A549 (cell line): ENCODE measurements around the gene SARDH. TPM values are rescaled to one million over a fixed set of nuclear protein-coding genes. Genes with fewer than 3 reads are reported as not detected.

ENCODE experiments used
- ATAC-seq, 2 experiments: fragments of 200-7000 bp in 1 of 2; fragments of >200 bp in 1 of 2; cut with Nextera tagmentation in 1 of 2; cut with Tn5 transposase in 1 of 2; 3 replicates each; pipeline versions ENCODE4 v1.8.0 to v1.9.1; 2018 to 2020; ENCODE audit warnings: mild to moderate bottlenecking in 1 of 2, moderate library complexity in 1 of 2
- CTCF ChIA-PET: fragments of 300-600 bp; sonication (Branson Sonifier 250); formaldehyde crosslinking; extraction: SDS; loops from one replicate; lab custom pipeline; 2021; ENCODE audit warnings: antibody characterized with exemption, inconsistent platforms; lab: Yijun Ruan, JAX
- POLR2A ChIA-PET: fragments of 350-600 bp; formaldehyde crosslinking; extraction: SDS; loops from one replicate; lab custom pipeline; 2021; ENCODE audit warnings: antibody characterized with exemption, inconsistent platforms; lab: Yijun Ruan, JAX
- DNase-seq, 2 experiments: peaks; one replicate each; pipeline versions ENCODE4 v3.0.0 to v3.0.0-alpha.2; 2011 to 2016; ENCODE audit warnings: low read depth in 1 of 2, low spot score in 1 of 2
- FAIRE-seq: peaks from 2 replicates; lab custom pipeline; 2011; peaks lifted over from hg19 to GRCh38; lab: Jason Lieb, UNC
- H3K27ac ChIP-seq, 2 experiments: fragments of >200 bp; sonication (Bioruptor Twin); formaldehyde crosslinking; 3 replicates each; pipeline ENCODE4 v1.5.1; 2016 to 2017
- H3K4me1 ChIP-seq: fragments of >200 bp; sonication (Bioruptor Twin); formaldehyde crosslinking; 3 replicates; pipeline ENCODE4 v1.6.1; 2016
- H3K4me2 ChIP-seq: fragments of >200 bp; sonication (Bioruptor Twin); formaldehyde crosslinking; 3 replicates; pipeline ENCODE4 v1.6.1; 2016
- H3K4me3 ChIP-seq: fragments of >200 bp; sonication (Bioruptor Twin); formaldehyde crosslinking; 3 replicates; pipeline ENCODE4 v1.5.1; 2016
- H3K9me3 ChIP-seq: fragments of >200 bp; sonication (Bioruptor Twin); formaldehyde crosslinking; 3 replicates; pipeline ENCODE4 v1.6.1; 2016
- CEBPB ChIP-seq, 2 experiments: fragments of >200 bp in 1 of 2; sonication (Bioruptor Twin) in 1 of 2; formaldehyde crosslinking in 1 of 2; IDR thresholded peaks; 2 replicates each; pipeline ENCODE4 v1.6.1; 2012 to 2016
- EHMT2 ChIP-seq: fragments of 200-600 bp; sonication (generic); IDR thresholded peaks from 2 replicates; pipeline ENCODE4 v1.6.1; 2016; ENCODE audit warnings: antibody characterized with exemption, low read depth, mild to moderate bottlenecking, moderate library complexity
- EP300 ChIP-seq, 2 experiments: fragments of >200 bp; sonication (Bioruptor Twin); formaldehyde crosslinking; IDR thresholded peaks; 2 replicates in 1 of 2; 3 replicates in 1 of 2; pipeline ENCODE4 v1.6.1; 2016 to 2017
- FOSL2 ChIP-seq, 2 experiments: fragments of 450-650 bp in 1 of 2; fragments of >200 bp in 1 of 2; sonication (Bioruptor Twin) in 1 of 2; formaldehyde crosslinking; IDR thresholded peaks; 2 replicates each; pipeline versions ENCODE4 v1.5.0 to v1.6.1; 2016 to 2020; ENCODE audit warnings: mild to moderate bottlenecking in 1 of 2, moderate library complexity in 1 of 2
- GATA3 ChIP-seq: IDR thresholded peaks from 2 replicates; pipeline ENCODE4 v1.6.1; 2012; ENCODE audit warnings: borderline replicate concordance
- JUN ChIP-seq, 2 experiments: fragments of >200 bp; sonication (Bioruptor Twin); formaldehyde crosslinking; IDR thresholded peaks; 2 replicates in 1 of 2; 3 replicates in 1 of 2; pipeline ENCODE4 v1.6.1; 2016 to 2017
- KDM1A ChIP-seq: fragments of 200-600 bp; sonication (generic); IDR thresholded peaks from 2 replicates; pipeline ENCODE4 v1.6.1; 2016; ENCODE audit warnings: low read depth, mild to moderate bottlenecking
- MAZ ChIP-seq: fragments of 150-350 bp; IDR thresholded peaks from 2 replicates; pipeline ENCODE4 v1.6.1; 2014; ENCODE audit warnings: antibody characterized with exemption, low read depth, low read length, borderline replicate concordance
- PHF8 ChIP-seq: fragments of 200-600 bp; sonication (generic); IDR thresholded peaks from 2 replicates; pipeline ENCODE4 v1.6.1; 2016; ENCODE audit warnings: low read depth, mild to moderate bottlenecking, antibody characterized with exemption, moderate library complexity, borderline replicate concordance
- POLR2A ChIP-seq: IDR thresholded peaks from 2 replicates; pipeline ENCODE4 v1.6.1; 2012; ENCODE audit warnings: mild to moderate bottlenecking, low read length
- RAD21 ChIP-seq, 2 experiments: fragments of >200 bp in 1 of 2; sonication (Bioruptor Twin) in 1 of 2; formaldehyde crosslinking in 1 of 2; IDR thresholded peaks in 1 of 2; conservative IDR thresholded peaks in 1 of 2; 2 replicates in 1 of 2; 3 replicates in 1 of 2; pipeline ENCODE4 v1.6.1; 2012 to 2018; ENCODE audit warnings: inconsistent platforms in 1 of 2
- RARB ChIP-seq: fragments of 250-450 bp; sonication (Bioruptor Pico); IDR thresholded peaks from 2 replicates; pipeline ENCODE4 v1.8.0; 2021; ENCODE audit warnings: mild to moderate bottlenecking, moderate library complexity
- SMC3 ChIP-seq: fragments of >200 bp; sonication (Bioruptor Twin); formaldehyde crosslinking; IDR thresholded peaks from 3 replicates; pipeline ENCODE4 v1.6.1; 2018; ENCODE audit warnings: inconsistent platforms
- TP53 ChIP-seq: fragments of 250-450 bp; sonication (Bioruptor Pico); IDR thresholded peaks from 2 replicates; pipeline ENCODE4 v1.5.0; 2021; ENCODE audit warnings: mild to moderate bottlenecking, moderate library complexity
- ZSCAN20 ChIP-seq: fragments of 250-450 bp; sonication (Bioruptor Pico); IDR thresholded peaks from 2 replicates; pipeline ENCODE4 v1.8.0; 2022; ENCODE audit warnings: mild to moderate bottlenecking, moderate library complexity
- WGBS: methylation state at CpG from one replicate; pipeline ENCODE4 v1.1.6; 2017; ENCODE audit errors: missing lambda C conversion rate; 5-methylcytosine and 5-hydroxymethylcytosine counted together
- polyA plus RNA-seq, 4 experiments: library from polyadenylated mRNA; depleted of rRNA in 3 of 4; stranded (reverse); fragments of >200 nt; fragmentation: RNase III in 1 of 4; extraction: RNeasy Plus Mini Kit Qiagen cat#74134 plus additional on column Dnase treatment in 1 of 4; gene quantifications; 2 replicates in 3 of 4; 3 replicates in 1 of 4; pipeline ENCODE4 v1.2.3, GENCODE V29; 2011 to 2017
- TF ChIP-seq, protein P1 (sequence below): IDR thresholded peaks from 2 replicates; pipeline ENCODE4 v1.6.1; 2012
- TF ChIP-seq, protein P2 (sequence below): fragments of >200 bp; sonication (Bioruptor Twin); formaldehyde crosslinking; IDR thresholded peaks from 3 replicates; pipeline ENCODE4 v1.5.1; 2016
- TF ChIP-seq, protein P3 (sequence below): fragments of 150-350 bp; IDR thresholded peaks from 2 replicates; pipeline ENCODE4 v1.6.1; 2014; ENCODE audit warnings: low read depth, mild to moderate bottlenecking, low read length
- TF ChIP-seq, protein P4 (sequence below): fragments of >200 bp; sonication (Bioruptor Twin); formaldehyde crosslinking; IDR thresholded peaks from 3 replicates; pipeline ENCODE4 v1.6.1; 2016
- TF ChIP-seq, protein P5 (sequence below): fragments of >200 bp; sonication (Bioruptor Twin); formaldehyde crosslinking; IDR thresholded peaks from 2 replicates; pipeline ENCODE4 v1.6.1; 2016
- TF ChIP-seq, protein P6 (sequence below): fragments of 450-650 bp; IDR thresholded peaks from 2 replicates; pipeline ENCODE4 v1.6.1; 2014; ENCODE audit warnings: antibody characterized with exemption

SARDH gene
- polyA plus RNA-seq, 2 of the 4 experiments (the other 2 are of a cell fraction): 0.08 TPM; not detected in 1

DNA sequence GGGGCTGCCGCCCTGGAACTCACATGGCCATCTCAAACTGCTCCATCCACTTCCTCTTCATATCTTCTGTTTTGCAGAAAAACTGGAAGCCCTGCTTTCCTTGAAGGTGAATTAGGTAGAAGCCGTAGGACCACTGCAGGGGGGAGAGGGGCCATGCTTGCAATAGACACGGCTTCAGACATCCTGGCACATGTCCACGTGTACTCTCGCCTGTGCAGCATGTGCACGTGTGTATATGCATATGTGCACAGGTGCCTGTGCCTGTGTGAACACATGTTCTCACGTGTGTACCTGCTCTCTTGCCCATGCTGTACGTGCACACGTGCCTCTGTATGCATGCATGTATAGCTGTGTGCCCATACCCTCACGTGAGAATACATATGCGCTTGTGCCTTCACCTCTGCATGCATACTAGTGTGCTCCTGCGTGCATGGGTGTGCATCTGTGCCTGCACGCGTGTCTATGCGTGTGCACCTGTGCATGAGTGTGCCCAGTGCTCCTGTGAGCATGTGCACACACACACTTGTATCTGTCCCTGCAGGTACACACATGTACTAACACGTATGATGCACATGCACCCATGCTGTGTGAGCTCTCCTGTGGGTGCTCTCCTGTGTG is 47.7 kb upstream of the SARDH start:
- Histone ChIP-seq H3K4me1 (no peaks in the 10 kb centered on the region), H3K27ac (no peak overlapping the region), H3K4me3 (no peak overlapping the region), H3K9me3 (no peaks in the 10 kb centered on the region), H3K4me2 (no peak overlapping the region)
- no peak for DNase-seq
- ChIA-PET CTCF (interaction anchor here (18.7 kb wide), 1 partner anchor 209 kb away, joined by 348 read pairs; no protein-coding TSS in a partner anchor), POLR2A (no interaction called here)
- FAIRE-seq: no peak
- TF ChIP-seq GATA3: no peak
- no peak for TF ChIP-seq CEBPB (IDR thresholded peaks at IDR 0.05)
- no peak for TF ChIP-seq EHMT2
- no peak for TF ChIP-seq FOSL2 (IDR thresholded peaks at IDR 0.05)
- TF ChIP-seq FOSL2 (CRISPR knock-in tag; IDR thresholded peaks at IDR 0.05): no peak
- TF ChIP-seq, protein P1, sequence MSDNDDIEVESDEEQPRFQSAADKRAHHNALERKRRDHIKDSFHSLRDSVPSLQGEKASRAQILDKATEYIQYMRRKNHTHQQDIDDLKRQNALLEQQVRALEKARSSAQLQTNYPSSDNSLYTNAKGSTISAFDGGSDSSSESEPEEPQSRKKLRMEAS: no peak
- no peak for TF ChIP-seq MAZ
- TF ChIP-seq, protein P2, sequence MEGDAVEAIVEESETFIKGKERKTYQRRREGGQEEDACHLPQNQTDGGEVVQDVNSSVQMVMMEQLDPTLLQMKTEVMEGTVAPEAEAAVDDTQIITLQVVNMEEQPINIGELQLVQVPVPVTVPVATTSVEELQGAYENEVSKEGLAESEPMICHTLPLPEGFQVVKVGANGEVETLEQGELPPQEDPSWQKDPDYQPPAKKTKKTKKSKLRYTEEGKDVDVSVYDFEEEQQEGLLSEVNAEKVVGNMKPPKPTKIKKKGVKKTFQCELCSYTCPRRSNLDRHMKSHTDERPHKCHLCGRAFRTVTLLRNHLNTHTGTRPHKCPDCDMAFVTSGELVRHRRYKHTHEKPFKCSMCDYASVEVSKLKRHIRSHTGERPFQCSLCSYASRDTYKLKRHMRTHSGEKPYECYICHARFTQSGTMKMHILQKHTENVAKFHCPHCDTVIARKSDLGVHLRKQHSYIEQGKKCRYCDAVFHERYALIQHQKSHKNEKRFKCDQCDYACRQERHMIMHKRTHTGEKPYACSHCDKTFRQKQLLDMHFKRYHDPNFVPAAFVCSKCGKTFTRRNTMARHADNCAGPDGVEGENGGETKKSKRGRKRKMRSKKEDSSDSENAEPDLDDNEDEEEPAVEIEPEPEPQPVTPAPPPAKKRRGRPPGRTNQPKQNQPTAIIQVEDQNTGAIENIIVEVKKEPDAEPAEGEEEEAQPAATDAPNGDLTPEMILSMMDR: no peak
- no peak for TF ChIP-seq POLR2A
- TF ChIP-seq ZSCAN20 (CRISPR knock-in tag): no peak
- no peak for TF ChIP-seq SMC3
- TF ChIP-seq, protein P3, sequence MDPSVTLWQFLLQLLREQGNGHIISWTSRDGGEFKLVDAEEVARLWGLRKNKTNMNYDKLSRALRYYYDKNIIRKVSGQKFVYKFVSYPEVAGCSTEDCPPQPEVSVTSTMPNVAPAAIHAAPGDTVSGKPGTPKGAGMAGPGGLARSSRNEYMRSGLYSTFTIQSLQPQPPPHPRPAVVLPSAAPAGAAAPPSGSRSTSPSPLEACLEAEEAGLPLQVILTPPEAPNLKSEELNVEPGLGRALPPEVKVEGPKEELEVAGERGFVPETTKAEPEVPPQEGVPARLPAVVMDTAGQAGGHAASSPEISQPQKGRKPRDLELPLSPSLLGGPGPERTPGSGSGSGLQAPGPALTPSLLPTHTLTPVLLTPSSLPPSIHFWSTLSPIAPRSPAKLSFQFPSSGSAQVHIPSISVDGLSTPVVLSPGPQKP: no peak
- no peak for TF ChIP-seq EP300 (IDR thresholded peaks at IDR 0.05)
- TF ChIP-seq, protein P4, sequence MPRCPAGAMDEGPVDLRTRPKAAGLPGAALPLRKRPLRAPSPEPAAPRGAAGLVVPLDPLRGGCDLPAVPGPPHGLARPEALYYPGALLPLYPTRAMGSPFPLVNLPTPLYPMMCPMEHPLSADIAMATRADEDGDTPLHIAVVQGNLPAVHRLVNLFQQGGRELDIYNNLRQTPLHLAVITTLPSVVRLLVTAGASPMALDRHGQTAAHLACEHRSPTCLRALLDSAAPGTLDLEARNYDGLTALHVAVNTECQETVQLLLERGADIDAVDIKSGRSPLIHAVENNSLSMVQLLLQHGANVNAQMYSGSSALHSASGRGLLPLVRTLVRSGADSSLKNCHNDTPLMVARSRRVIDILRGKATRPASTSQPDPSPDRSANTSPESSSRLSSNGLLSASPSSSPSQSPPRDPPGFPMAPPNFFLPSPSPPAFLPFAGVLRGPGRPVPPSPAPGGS: no peak
- TF ChIP-seq, protein P5, sequence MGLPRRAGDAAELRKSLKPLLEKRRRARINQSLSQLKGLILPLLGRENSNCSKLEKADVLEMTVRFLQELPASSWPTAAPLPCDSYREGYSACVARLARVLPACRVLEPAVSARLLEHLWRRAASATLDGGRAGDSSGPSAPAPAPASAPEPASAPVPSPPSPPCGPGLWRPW: no peak
- TF ChIP-seq PHF8: no peak
- TF ChIP-seq RARB: no peak
- no peak for TF ChIP-seq KDM1A
- ATAC-seq: no peak
- WGBS: 92% methylated on average over 16 of the region's 16 CpGs

DNA sequence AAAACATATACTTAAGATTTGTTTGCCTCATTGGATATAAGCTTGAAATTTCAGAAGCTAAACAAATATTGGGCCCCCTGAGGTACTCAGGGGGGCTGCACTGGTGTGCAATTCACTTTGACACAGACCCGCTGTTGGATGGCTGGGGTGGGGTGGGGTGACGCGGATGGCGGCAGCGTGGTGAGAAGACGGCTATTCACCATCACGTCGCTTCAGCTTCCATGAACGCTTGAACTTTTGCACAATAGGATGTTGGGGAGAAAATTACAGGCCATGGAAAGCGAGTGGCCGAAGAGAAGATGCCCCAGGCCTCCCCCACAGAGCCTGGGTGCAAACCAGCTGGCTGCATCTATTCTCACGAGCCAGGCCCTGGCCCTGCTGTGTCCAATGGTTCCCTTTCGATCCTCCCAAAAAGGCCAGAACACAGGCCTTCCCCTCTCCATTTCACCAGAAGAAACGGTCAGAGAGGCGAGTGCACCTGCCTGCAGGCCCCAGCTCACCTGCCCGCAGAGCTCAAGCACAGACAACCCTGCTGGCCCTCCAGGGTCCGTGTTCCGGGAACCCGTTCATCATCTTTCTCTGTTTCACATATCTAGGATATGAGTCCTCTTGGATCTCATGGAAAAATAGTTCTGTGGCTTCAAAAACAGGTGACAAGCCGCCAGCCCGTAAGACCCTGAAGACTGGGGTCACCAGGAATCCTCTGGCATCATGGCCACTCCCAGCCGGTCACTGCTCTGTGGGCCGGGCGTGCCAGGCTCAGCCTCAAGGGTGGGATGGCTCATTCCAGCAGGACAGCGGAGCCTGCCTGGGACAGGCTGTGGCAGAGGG is 46.8 kb upstream of the SARDH start:
- WGBS: 92% methylated on average over 25 of the region's 25 CpGs
- TF ChIP-seq JUN (IDR thresholded peaks at IDR 0.05) (no peak), RAD21 (conservative IDR thresholded peaks at IDR 0.05 in 1 of 2, IDR thresholded peaks at IDR 0.05 in 1 of 2) (no peak), TP53 (CRISPR knock-in tag) (no peak), EHMT2 (no peak), GATA3 (no peak)
- TF ChIP-seq, protein P6, sequence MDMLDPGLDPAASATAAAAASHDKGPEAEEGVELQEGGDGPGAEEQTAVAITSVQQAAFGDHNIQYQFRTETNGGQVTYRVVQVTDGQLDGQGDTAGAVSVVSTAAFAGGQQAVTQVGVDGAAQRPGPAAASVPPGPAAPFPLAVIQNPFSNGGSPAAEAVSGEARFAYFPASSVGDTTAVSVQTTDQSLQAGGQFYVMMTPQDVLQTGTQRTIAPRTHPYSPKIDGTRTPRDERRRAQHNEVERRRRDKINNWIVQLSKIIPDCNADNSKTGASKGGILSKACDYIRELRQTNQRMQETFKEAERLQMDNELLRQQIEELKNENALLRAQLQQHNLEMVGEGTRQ: no peak
- TF ChIP-seq, all 56 proteins: peak for 0
- Histone ChIP-seq H3K4me3 (no peak overlapping the region), H3K27ac (no peak overlapping the region), H3K4me2 (no peak overlapping the region), H3K4me1 (no peaks in the 10 kb centered on the region), H3K9me3 (no peaks in the 10 kb centered on the region)
- no peak for ATAC-seq
- CTCF ChIA-PET: interaction anchor here (0.7 to 18.7 kb wide), 5 partner anchors 8 to 221 kb away, joined by 3 to 348 read pairs (median 3); no protein-coding TSS in a partner anchor
- no peak for FAIRE-seq
- POLR2A ChIA-PET: no interaction called here
- no peak for DNase-seq
